Right atrium auricular region (tissue), 2 donors: ENCODE measurements around the gene MOAP1. TPM values are rescaled to one million over a fixed set of nuclear protein-coding genes. Genes with fewer than 3 reads are reported as not detected.
A peak's percentile ranks its signal among the peaks of the same experiment; 100 is the strongest.

Experiments used
- DNase-seq: peaks from one replicate; pipeline ENCODE4 v3.0.0-alpha.2; 2019; ENCODE audit warnings: low spot score
- H3K27ac ChIP-seq, 2 donors: fragments of 200-600 bp; sonication (generic); 1 replicate in 1 of 2; 2 replicates in 1 of 2; pipeline ENCODE4 v1.5.1; 2016 to 2019
- H3K27me3 ChIP-seq, 2 donors: fragments of 200-600 bp; sonication (generic); one replicate each; pipeline versions ENCODE4 v1.5.1 to v1.6.0; 2017 to 2019
- H3K36me3 ChIP-seq: fragments of 200-600 bp; sonication (generic); one replicate; pipeline ENCODE4 v1.5.1; 2016
- H3K4me1 ChIP-seq, 2 donors: fragments of 200-600 bp; sonication (generic); one replicate each; pipeline versions ENCODE4 v1.5.1 to v1.6.0; 2017 to 2019
- H3K4me3 ChIP-seq, 2 donors: fragments of 200-600 bp; sonication (generic); 1 replicate in 1 of 2; 2 replicates in 1 of 2; pipeline ENCODE4 v1.5.1; 2017 to 2019; ENCODE audit warnings: mild to moderate bottlenecking in 1 of 2, moderate library complexity in 1 of 2
- H3K9me3 ChIP-seq, 2 donors: fragments of 200-600 bp; sonication (generic); one replicate each; pipeline ENCODE4 v1.5.1; 2019
- CTCF ChIP-seq, 2 donors: fragments of 200-600 bp; sonication (generic); IDR thresholded peaks; one replicate each; pipeline ENCODE4 v1.5.1; 2019; ENCODE audit warnings: antibody characterized with exemption in 2 of 2
- total RNA-seq, 2 donors: library from RNA; depleted of rRNA; stranded (reverse); fragments of >200 nt; gene quantifications; one replicate each; pipeline ENCODE4 v1.1.0, GENCODE V29; 2016

MOAP1 gene
- total RNA-seq, 2 donors from 2014 or later, result 40.1 to 47.1 TPM

- no peak overlapping the region for H3K4me3 ChIP-seq
- H3K9me3 ChIP-seq, result no peaks in the 10 kb centered on the region
- H3K27me3 ChIP-seq, result no peaks in the 10 kb centered on the region
- H3K4me1 ChIP-seq, result peaks cover 0 to 10% of the 10 kb centered on the region in 2 donors
- no peak overlapping the region for H3K27ac ChIP-seq
- no peak for DNase-seq
- TF ChIP-seq CTCF (IDR thresholded peaks at IDR 0.05), result no peak
- peaks cover 37% of the 10 kb centered on the region for H3K36me3 ChIP-seq
Measured at GRCh38 chr14:93228550-93228949, 43.9 kb upstream of the MOAP1 start.

- TF ChIP-seq CTCF (IDR thresholded peaks at IDR 0.05), result no peak
- no peaks in the 10 kb centered on the region for H3K4me1 ChIP-seq
- H3K4me3 ChIP-seq, result no peak overlapping the region
- H3K27ac ChIP-seq, result no peak overlapping the region
- no peak for DNase-seq
- H3K9me3 ChIP-seq, result no peaks in the 10 kb centered on the region
- H3K36me3 ChIP-seq, result peaks cover 80% of the 10 kb centered on the region
- no peaks in the 10 kb centered on the region for H3K27me3 ChIP-seq
Measured at GRCh38 chr14:93223565-93223964, 38.9 kb upstream of the MOAP1 start.

GRCh38 chr14:93220509-93220908, 35.8 kb upstream of the MOAP1 start:
- no peak for TF ChIP-seq CTCF (IDR thresholded peaks at IDR 0.05)
- DNase-seq, result no peak
- H3K9me3 ChIP-seq, result no peaks in the 10 kb centered on the region
- H3K36me3 ChIP-seq, result peaks cover 74% of the 10 kb centered on the region
- H3K4me3 ChIP-seq, result no peak overlapping the region
- H3K27ac ChIP-seq, result no peak overlapping the region
- no peaks in the 10 kb centered on the region for H3K4me1 ChIP-seq
- H3K27me3 ChIP-seq, result no peaks in the 10 kb centered on the region

- H3K27me3 ChIP-seq, result no peaks in the 10 kb centered on the region
- DNase-seq, result no peak
- no peak overlapping the region for H3K27ac ChIP-seq
- no peaks in the 10 kb centered on the region for H3K9me3 ChIP-seq
- no peak overlapping the region for H3K4me3 ChIP-seq
- H3K4me1 ChIP-seq, result no peaks in the 10 kb centered on the region
- peaks cover 82% of the 10 kb centered on the region for H3K36me3 ChIP-seq
- peak in 1 of 2 donors; percentile 56 for TF ChIP-seq CTCF (IDR thresholded peaks at IDR 0.05)
Measured at GRCh38 chr14:93219103-93219726, 34.5 kb upstream of the MOAP1 start.

GRCh38 chr14:93214598-93214997, 29.9 kb upstream of the MOAP1 start:
- H3K4me3 ChIP-seq, result no peak overlapping the region
- DNase-seq, result no peak
- H3K27ac ChIP-seq, result no peak overlapping the region
- no peaks in the 10 kb centered on the region for H3K9me3 ChIP-seq
- no peaks in the 10 kb centered on the region for H3K27me3 ChIP-seq
- TF ChIP-seq CTCF (IDR thresholded peaks at IDR 0.05), result no peak
- peaks cover 0 to 4% of the 10 kb centered on the region in 2 donors for H3K4me1 ChIP-seq
- H3K36me3 ChIP-seq, result peaks cover 75% of the 10 kb centered on the region

GRCh38 chr14:93212432-93212831, 27.7 kb upstream of the MOAP1 start:
- DNase-seq, result no peak
- H3K9me3 ChIP-seq, result no peaks in the 10 kb centered on the region
- H3K27me3 ChIP-seq, result no peaks in the 10 kb centered on the region
- TF ChIP-seq CTCF (IDR thresholded peaks at IDR 0.05), result no peak
- H3K4me1 ChIP-seq, result peaks cover 0 to 23% of the 10 kb centered on the region in 2 donors
- no peak overlapping the region for H3K4me3 ChIP-seq
- no peak overlapping the region for H3K27ac ChIP-seq
- H3K36me3 ChIP-seq, result peaks cover 67% of the 10 kb centered on the region
